ENCODE data around the gene PHOX2A.
"Not testable (repeated sequence)": the region's sequence is repeated elsewhere in the genome, so short reads cannot be mapped to it uniquely, and the experiment has no call there.

Gene PHOX2A

DNA sequence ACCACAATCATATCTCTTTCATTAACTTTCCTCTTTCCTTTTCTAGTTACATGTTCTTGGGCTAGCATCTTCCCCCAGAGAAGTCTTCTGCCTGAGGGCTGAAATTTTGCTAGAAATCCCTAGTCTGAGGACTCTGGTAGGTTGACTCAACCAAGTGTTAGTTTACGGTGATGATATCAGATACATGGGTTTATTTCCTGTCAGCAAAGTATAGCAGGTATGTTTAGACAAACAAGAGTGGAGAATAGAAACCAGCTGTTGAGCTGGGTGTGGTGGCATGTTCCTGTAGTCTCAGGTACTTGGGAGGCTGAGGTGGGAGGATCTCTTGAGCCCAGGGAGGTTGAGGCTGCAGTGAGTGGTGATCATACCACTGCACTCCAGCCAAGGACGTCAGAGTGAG, 40.8 kb downstream of the PHOX2A start:
- DNase-seq (ENCODE audit: low read depth): no peak
- H3K4me3 ChIP-seq (ENCODE audit: control insufficient read depth, low read depth, low read length): no peak overlapping the region
- TF ChIP-seq, protein P1, sequence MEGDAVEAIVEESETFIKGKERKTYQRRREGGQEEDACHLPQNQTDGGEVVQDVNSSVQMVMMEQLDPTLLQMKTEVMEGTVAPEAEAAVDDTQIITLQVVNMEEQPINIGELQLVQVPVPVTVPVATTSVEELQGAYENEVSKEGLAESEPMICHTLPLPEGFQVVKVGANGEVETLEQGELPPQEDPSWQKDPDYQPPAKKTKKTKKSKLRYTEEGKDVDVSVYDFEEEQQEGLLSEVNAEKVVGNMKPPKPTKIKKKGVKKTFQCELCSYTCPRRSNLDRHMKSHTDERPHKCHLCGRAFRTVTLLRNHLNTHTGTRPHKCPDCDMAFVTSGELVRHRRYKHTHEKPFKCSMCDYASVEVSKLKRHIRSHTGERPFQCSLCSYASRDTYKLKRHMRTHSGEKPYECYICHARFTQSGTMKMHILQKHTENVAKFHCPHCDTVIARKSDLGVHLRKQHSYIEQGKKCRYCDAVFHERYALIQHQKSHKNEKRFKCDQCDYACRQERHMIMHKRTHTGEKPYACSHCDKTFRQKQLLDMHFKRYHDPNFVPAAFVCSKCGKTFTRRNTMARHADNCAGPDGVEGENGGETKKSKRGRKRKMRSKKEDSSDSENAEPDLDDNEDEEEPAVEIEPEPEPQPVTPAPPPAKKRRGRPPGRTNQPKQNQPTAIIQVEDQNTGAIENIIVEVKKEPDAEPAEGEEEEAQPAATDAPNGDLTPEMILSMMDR (IDR thresholded peaks at IDR 0.05; ENCODE audit: control insufficient read depth, insufficient read depth, low read depth, low read length, missing control alignments): no peak

DNA sequence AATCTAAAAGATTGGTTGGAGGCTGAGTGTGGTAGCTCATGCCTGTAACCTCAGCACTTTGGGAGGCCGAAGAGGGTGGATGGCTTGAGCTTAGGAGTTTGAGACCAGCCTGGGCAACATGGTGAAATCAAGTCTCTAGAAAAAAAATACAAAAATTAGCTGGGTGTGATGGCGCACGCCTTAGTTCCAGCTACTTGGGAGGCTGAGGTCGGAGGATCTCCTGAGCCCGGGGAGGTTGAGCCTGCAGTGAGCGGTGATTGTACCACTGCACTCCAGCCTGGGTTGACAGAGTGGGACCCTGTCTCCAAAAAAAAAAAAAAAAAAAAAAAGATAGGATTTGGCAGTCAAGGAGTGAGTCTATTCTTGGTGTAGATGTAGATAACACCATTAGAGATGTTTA, 41.4 kb downstream of the PHOX2A start:
- TF ChIP-seq, protein P1 (IDR thresholded peaks at IDR 0.05; ENCODE audit: control insufficient read depth, insufficient read depth, low read depth, low read length, missing control alignments): no peak
- no peak for DNase-seq (ENCODE audit: low read depth)
- no peak overlapping the region for H3K4me3 ChIP-seq (ENCODE audit: control insufficient read depth, low read depth, low read length)

DNA sequence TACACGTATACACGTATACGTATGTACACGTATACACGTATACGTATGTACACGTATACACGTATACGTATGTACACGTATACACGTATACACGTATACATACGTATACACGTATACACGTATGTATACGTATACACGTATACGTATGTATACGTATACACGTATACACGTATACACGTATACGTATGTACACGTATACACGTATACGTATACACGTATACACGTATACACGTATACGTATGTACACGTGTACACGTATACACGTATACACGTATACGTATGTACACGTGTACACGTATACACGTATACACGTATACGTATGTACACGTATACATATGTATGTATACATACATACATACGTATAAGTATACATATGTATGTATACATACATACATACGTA, 42.5 kb downstream of the PHOX2A start:
- not testable (repeated sequence) for H3K4me3 ChIP-seq (ENCODE audit: control insufficient read depth, low read depth, low read length); DNase-seq (ENCODE audit: low read depth)

DNA sequence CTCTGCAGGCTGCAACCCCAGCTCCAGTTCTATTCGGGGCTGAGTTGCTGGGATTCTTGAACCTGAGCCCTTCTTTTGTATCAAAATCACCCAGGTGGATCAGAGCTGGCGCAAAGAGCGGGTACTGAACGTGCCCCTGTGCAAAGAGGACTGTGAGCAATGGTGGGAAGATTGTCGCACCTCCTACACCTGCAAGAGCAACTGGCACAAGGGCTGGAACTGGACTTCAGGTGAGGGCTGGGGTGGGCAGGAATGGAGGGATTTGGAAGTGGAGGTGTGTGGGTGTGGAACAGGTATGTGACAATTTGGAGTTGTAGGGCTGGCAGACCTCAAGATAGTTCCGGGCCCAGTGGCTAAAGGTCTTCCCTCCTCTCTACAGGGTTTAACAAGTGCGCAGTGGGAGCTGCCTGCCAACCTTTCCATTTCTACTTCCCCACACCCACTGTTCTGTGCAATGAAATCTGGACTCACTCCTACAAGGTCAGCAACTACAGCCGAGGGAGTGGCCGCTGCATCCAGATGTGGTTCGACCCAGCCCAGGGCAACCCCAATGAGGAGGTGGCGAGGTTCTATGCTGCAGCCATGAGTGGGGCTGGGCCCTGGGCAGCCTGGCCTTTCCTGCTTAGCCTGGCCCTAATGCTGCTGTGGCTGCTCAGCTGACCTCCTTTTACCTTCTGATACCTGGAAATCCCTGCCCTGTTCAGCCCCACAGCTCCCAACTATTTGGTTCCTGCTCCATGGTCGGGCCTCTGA, 48.3 kb downstream of the PHOX2A start:
- TF ChIP-seq, protein P1 (IDR thresholded peaks at IDR 0.05; ENCODE audit: control insufficient read depth, insufficient read depth, low read depth, low read length, missing control alignments): no peak
- no peak for DNase-seq (ENCODE audit: low read depth)
- no peak overlapping the region for H3K4me3 ChIP-seq (ENCODE audit: control insufficient read depth, low read depth, low read length)

DNA sequence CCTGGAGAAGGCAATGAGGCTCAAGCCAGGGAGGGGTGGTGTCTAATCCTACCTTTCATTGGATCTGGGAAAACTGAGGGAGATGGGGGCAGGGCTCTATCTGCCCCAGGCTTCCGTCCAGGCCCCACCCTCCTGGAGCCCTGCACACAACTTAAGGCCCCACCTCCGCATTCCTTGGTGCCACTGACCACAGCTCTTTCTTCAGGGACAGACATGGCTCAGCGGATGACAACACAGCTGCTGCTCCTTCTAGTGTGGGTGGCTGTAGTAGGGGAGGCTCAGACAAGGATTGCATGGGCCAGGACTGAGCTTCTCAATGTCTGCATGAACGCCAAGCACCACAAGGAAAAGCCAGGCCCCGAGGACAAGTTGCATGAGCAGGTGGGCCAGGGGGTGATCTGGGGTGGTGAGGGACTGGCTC, 52.0 kb downstream of the PHOX2A start, which contains the start of gene FOLR1:
Gene FOLR1, plus strand, starts transcription at position 180 of the 421 bp plus-strand sequence. Its CDS starts 34 bp downstream, at position 214.
- no peak within 1 kb of the TSS for H3K4me3 ChIP-seq (ENCODE audit: control insufficient read depth, low read depth, low read length)
- no peak for DNase-seq (ENCODE audit: low read depth)
- TF ChIP-seq, protein P1 (IDR thresholded peaks at IDR 0.05; ENCODE audit: control insufficient read depth, insufficient read depth, low read depth, low read length, missing control alignments): no peak

DNA sequence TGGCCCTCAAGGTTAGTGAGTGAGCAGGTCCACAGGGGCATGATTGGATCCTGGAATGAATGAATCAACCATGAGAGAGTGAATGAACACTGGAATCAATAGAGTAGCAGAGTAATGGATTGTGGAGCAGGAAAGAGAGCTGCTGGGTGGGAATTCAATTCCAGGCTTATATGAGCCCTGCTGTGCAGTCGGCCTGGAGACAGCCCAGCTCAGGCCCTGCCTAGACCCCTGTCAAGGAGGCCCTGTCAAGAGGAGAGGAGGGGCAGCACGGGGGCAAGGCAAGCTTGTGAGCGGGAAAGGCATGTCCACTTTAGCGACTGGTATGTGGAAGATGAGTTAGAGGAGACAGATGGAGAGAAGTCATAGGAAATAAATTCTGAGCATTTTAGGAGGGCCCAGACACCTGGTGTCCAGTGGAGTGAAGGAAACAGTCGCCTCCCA, 53.3 kb downstream of the PHOX2A start:
- H3K4me3 ChIP-seq (ENCODE audit: control insufficient read depth, low read depth, low read length): no peak overlapping the region
- DNase-seq (ENCODE audit: low read depth): no peak
- TF ChIP-seq, protein P1 (IDR thresholded peaks at IDR 0.05; ENCODE audit: control insufficient read depth, insufficient read depth, low read depth, low read length, missing control alignments): no peak

DNA sequence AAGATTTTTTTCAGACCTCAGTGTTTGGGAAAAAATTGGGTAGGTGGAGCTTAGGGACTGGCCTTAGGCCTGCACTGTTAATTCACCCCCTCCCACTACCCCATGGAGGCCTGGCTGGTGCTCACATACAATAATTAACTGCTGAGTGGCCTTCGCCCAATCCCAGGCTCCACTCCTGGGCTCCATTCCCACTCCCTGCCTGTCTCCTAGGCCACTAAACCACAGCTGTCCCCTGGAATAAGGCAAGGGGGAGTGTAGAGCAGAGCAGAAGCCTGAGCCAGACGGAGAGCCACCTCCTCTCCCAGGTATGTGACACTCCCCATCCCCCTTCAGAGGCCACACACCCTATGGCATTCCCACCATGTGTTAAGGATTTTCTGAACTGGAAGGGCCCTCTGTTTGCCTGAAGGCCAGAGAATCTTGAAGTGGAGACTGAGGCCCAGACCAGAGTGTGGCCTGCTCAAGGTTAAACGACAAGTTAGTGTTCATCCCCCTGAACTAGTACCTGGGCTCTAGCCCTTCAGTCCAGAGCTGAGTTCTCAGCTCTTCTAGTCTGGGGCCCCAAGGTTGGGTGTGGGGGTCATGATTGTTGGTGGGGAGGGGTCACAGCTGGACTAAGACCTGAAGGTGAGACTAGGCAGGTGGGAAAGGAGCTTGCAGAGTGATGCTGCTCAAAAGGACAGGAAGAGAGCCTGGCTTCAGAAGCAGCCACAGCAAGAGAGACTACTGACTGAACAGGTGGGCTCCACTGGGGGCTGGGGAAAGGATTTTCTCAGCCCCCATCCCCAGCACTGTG, 54.3 kb downstream of the PHOX2A start:
- no peak overlapping the region for H3K4me3 ChIP-seq (ENCODE audit: control insufficient read depth, low read depth, low read length)
- no peak for DNase-seq (ENCODE audit: low read depth)
- TF ChIP-seq, protein P1 (IDR thresholded peaks at IDR 0.05; ENCODE audit: control insufficient read depth, insufficient read depth, low read depth, low read length, missing control alignments): no peak

All from AG09309 (cell line).